A549 treated with dexamethasone at 1 μM for 4 hours (cell line): ENCODE measurements around the gene PRKCD. TPM values are rescaled to one million over a fixed set of nuclear protein-coding genes. Genes with fewer than 3 reads are reported as not detected.

Source experiments
- total RNA-seq: library from RNA; stranded (reverse); fragments of 200-300 nt; extraction: Qiagen RNA extraction; gene quantifications from 5 replicates; pipeline ENCODE4 v1.2.3, GENCODE V29; 2022

The PRKCD gene
- total RNA-seq = 37.5 to 54.6 TPM (median 48.4 TPM) in 5 replicates

DNA sequence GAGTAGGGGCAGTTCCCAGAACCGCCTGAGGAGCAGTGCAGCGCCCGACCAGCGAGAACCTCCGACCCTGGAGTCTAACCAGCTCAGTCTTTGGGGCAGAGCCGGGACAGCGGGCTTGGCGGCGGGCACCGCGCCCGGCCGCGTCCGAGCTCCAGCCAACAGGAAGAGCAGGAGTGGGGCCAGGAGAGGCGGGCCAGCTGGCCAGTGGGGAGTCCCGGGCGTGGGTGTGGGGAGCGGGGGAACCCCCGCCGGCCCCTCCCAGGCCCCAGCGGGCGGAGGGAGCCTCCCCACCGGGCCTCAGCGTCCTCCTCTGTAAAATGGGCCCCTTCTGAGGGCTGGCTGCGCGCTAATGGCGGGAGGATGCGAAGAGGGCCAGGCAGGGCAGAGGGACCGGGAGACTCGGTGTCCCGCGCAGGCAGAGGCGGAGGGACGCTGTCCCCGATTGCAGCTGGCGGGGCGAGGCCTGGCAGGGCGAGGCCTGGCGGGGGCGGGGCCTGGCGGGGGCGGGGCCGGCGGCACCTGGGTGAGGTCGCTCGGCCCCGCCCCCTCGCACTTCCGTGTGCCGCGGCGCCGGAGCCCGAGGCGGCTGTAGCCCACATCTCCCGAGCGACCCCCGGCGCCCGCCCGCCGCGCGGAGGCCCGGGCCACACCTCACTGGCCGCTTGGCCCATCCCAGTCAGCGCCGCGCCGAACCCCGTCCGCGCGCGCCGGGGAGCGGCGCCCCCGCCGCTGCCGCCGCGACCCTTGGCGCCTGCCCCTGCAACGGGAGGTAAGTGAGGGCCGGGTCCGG is at the start of gene PRKCD:
Gene PRKCD (plus strand): TSS at position 550 of the 790 bp plus-strand sequence. CDS start 17,214 bp downstream, outside the sequence.

DNA sequence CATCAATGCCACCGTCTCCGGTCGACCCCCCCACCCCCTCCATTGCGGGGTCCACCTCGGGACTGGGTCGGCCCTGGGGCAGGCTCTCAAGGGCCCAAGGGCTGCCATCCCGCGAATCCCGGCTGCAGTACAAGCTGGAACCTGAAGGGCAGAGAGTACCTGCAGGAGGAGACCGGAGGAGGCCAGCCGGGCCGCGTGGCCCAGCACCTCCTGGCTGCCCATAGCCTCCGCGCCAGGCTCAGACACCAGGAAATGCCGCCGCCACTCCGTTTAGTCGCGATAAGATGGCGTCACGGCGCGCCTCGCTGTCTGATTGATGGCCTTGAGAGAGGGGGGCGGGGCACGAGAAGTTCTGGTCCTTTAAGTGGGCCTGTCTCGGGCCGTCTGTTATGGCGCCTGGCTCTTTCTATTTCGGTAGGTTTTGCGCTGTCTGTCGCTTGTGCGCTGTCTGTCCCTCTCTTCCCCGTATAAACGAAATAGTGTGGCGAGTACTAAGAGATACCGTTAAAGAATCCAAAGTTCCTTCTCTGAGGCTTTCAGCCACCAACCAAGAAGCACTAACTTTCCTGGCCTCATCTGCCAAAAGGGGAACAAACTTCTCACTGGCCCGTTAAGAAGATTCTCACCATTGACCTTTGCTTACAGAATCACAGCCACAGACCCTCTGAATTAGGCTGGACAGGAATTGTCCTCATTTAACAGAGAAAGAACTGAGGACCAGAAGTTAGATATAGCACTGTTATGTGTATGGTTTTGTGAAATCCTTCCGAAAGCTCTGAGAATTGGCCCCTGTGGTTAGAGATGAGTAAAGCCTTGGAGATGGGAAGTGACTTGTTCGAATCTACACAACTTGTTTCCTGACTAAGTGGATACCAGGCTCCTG is 30.6 kb upstream of the PRKCD start, which contains the start of gene RFT1:
Gene RFT1 (minus strand): TSS at position 257 of the 883 bp plus-strand sequence. CDS start 35 bp downstream, at position 222.

Other genes starting within 250 kb of the PRKCD start
- 9.1 to 12.3 TPM (median 9.8 TPM) in 5 replicates for gene SFMBT1, start 115.1 kb upstream of the PRKCD start, total RNA-seq
- 16.5 to 29.2 TPM (median 27.6 TPM) in 5 replicates for gene RFT1, start 30.8 kb upstream of the PRKCD start, total RNA-seq
- gene TKT, start 94.8 kb downstream of the PRKCD start, total RNA-seq = 1,560 to 2,026 TPM (median 1,999 TPM) in 5 replicates
- gene DCP1A, start 186.3 kb downstream of the PRKCD start, total RNA-seq = 5.4 to 9.3 TPM (median 6.9 TPM) in 5 replicates